ENCODE measurements around the gene C1QTNF8. TPM values are rescaled to one million over a fixed set of nuclear protein-coding genes. Genes with fewer than 3 reads are reported as not detected.

C1QTNF8 gene
- polyA plus RNA-seq, 1 donor (not counting 4 experiments of a cell fraction or from before 2014, with no cell fraction given), result not detected

- TF ChIP-seq, protein P1, sequence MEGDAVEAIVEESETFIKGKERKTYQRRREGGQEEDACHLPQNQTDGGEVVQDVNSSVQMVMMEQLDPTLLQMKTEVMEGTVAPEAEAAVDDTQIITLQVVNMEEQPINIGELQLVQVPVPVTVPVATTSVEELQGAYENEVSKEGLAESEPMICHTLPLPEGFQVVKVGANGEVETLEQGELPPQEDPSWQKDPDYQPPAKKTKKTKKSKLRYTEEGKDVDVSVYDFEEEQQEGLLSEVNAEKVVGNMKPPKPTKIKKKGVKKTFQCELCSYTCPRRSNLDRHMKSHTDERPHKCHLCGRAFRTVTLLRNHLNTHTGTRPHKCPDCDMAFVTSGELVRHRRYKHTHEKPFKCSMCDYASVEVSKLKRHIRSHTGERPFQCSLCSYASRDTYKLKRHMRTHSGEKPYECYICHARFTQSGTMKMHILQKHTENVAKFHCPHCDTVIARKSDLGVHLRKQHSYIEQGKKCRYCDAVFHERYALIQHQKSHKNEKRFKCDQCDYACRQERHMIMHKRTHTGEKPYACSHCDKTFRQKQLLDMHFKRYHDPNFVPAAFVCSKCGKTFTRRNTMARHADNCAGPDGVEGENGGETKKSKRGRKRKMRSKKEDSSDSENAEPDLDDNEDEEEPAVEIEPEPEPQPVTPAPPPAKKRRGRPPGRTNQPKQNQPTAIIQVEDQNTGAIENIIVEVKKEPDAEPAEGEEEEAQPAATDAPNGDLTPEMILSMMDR (optimal IDR thresholded peaks at IDR 0.05 in 1 of 3, IDR thresholded peaks at IDR 0.05 in 1 of 3, conservative IDR thresholded peaks at IDR 0.05 in 1 of 3; ENCODE audit: extremely low read depth in 1 of 3, insufficient read depth in 2 of 3, low read length in 3 of 3), result no peak
- Histone ChIP-seq H4K20me1 (ENCODE audit: control insufficient read depth, extremely low read depth, insufficient read depth, low read length) (no peaks in the 10 kb centered on the region), H3K79me2 (ENCODE audit: control insufficient read depth, insufficient read depth, low read length) (no peaks in the 10 kb centered on the region), H3K9me3 (ENCODE audit: control insufficient read depth, low read depth, low read length) (no peaks in the 10 kb centered on the region), H2AFZ (ENCODE audit: control insufficient read depth, low read length) (no peak overlapping the region), H3K36me3 (ENCODE audit: control insufficient read depth in 2 of 2, extremely low read depth in 1 of 2, insufficient read depth in 2 of 2, low read length in 2 of 2) (no peaks in the 10 kb centered on the region), H3K4me1 (ENCODE audit: control insufficient read depth, extremely low read depth, insufficient read depth, low read length) (no peaks in the 10 kb centered on the region), H3K4me2 (ENCODE audit: control insufficient read depth, extremely low read depth, insufficient read depth, low read depth, low read length) (no peak overlapping the region), H3K9me1 (ENCODE audit: control insufficient read depth, extremely low read depth, insufficient read depth, low read length) (no peaks in the 10 kb centered on the region), H3K27ac (ENCODE audit: control insufficient read depth, insufficient read depth, low read length) (no peak overlapping the region), H3K9ac (ENCODE audit: control insufficient read depth, extremely low read depth, insufficient read depth, low read length) (no peak overlapping the region), H3K4me3 (ENCODE audit: control insufficient read depth in 2 of 3, extremely low read depth in 1 of 3, insufficient read depth in 2 of 3, low read depth in 1 of 3, low read length in 3 of 3) (no peak overlapping the region), H3K27me3 (ENCODE audit: control insufficient read depth, extremely low read depth, insufficient read depth, low read length) (peaks cover 17% of the 10 kb centered on the region)
- FAIRE-seq, result no peak
- no peak for DNase-seq (ENCODE audit: low read depth, low spot score)
- dilution Hi-C loops (cut with MboI; ENCODE audit: extremely low pct_ligation_motif_present, low sequenced_read_pairs), result no loop called here
Observed at GRCh38 chr16:1047801-1048200, 48.2 kb downstream of the C1QTNF8 start.

DNA sequence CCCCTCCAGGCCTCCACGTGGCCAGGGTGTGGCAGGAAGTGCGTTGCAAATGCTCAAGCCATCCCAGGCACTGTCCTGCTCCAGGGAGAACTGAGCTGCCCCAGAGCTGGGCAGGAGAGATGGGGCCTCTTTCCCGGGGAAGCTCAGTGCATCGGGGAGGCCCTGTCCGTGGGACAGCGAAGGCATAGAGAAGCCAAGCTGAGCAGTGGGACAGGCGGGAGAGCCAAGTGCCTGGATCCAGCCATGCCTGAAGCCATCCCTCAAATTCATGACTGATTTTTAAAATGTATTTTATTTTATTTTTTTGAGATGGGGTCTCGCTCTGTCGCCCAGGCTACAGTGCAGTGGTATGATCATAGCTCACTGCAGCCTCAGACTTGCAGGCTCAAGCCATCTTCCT, 48.9 kb downstream of the C1QTNF8 start:
- Histone ChIP-seq H3K79me2 (ENCODE audit: control insufficient read depth, insufficient read depth, low read length) (no peaks in the 10 kb centered on the region), H3K27ac (ENCODE audit: control insufficient read depth, insufficient read depth, low read length) (no peak overlapping the region), H3K4me1 (ENCODE audit: control insufficient read depth, extremely low read depth, insufficient read depth, low read length) (no peaks in the 10 kb centered on the region), H3K4me3 (ENCODE audit: control insufficient read depth in 2 of 3, extremely low read depth in 1 of 3, insufficient read depth in 2 of 3, low read depth in 1 of 3, low read length in 3 of 3) (no peak overlapping the region), H2AFZ (ENCODE audit: control insufficient read depth, low read length) (no peak overlapping the region), H4K20me1 (ENCODE audit: control insufficient read depth, extremely low read depth, insufficient read depth, low read length) (no peaks in the 10 kb centered on the region), H3K9ac (ENCODE audit: control insufficient read depth, extremely low read depth, insufficient read depth, low read length) (no peak overlapping the region), H3K9me3 (ENCODE audit: control insufficient read depth, low read depth, low read length) (no peaks in the 10 kb centered on the region), H3K9me1 (ENCODE audit: control insufficient read depth, extremely low read depth, insufficient read depth, low read length) (no peaks in the 10 kb centered on the region), H3K4me2 (ENCODE audit: control insufficient read depth, extremely low read depth, insufficient read depth, low read depth, low read length) (no peak overlapping the region), H3K36me3 (ENCODE audit: control insufficient read depth in 2 of 2, extremely low read depth in 1 of 2, insufficient read depth in 2 of 2, low read length in 2 of 2) (no peaks in the 10 kb centered on the region), H3K27me3 (ENCODE audit: control insufficient read depth, extremely low read depth, insufficient read depth, low read length) (peaks cover 17% of the 10 kb centered on the region)
- dilution Hi-C loops (cut with MboI; ENCODE audit: extremely low pct_ligation_motif_present, low sequenced_read_pairs), result no loop called here
- DNase-seq (ENCODE audit: low read depth, low spot score) (no peak), FAIRE-seq (no peak)
- TF ChIP-seq EZH2 (IDR thresholded peaks at IDR 0.05; ENCODE audit: low read length), result no peak
- TF ChIP-seq, protein P1 (optimal IDR thresholded peaks at IDR 0.05 in 1 of 3, IDR thresholded peaks at IDR 0.05 in 1 of 3, conservative IDR thresholded peaks at IDR 0.05 in 1 of 3; ENCODE audit: extremely low read depth in 1 of 3, insufficient read depth in 2 of 3, low read length in 3 of 3), result no peak
